ENCODE measurements around the gene SLC24A3.

Gene SLC24A3

DNA sequence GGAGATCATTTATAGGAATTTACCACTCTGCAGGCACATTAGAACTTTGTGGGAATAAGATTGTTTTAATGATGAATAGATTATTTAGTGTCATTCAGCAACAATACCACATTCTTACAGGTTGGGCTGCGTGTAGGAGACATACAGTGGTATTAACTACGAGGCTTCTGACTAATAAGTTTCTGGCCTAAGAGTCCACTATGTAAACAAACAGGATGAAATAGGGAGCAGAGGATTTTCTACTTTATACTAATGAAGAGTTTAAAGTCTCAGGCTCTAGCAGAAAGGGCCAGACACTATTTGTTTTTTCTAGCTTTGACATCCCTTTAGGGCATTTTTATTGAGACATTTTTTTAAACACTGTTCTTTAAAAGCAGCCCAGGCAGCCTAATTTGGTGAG lies 75.6 kb downstream of the SLC24A3 start:
- Histone ChIP-seq H3K9me3 (ENCODE audit: low read length) (no peaks in the 10 kb centered on the region), H3K4me3 (ENCODE audit: low read length) (no peak overlapping the region), H3K36me3 (ENCODE audit: insufficient read depth, low read length) (no peaks in the 10 kb centered on the region), H2AFZ (ENCODE audit: low read depth, low read length) (no peak overlapping the region), H3K27me3 (ENCODE audit: insufficient read depth, low read length) (peaks cover 2% of the 10 kb centered on the region), H3K4me1 (ENCODE audit: insufficient read depth, low read length) (no peaks in the 10 kb centered on the region)

DNA sequence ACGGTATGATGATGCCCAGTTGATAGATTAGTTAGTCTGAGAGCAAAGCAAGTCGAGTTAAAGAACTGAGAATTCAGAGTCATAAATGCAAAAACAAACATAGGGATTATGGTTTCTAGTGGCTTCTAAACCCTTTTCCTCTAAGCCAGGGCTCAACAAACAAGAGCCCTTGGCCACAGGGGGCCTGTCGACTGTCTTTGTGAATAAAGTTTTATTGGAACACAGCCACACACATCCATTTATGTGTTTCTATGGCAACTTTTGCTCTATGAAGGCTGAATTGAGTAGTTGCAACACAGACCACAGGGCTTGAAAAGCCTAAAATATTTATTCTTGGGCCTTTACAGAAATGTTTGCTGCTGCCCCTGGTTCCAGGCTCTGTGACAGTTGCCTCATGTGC lies 76.2 kb downstream of the SLC24A3 start:
- Histone ChIP-seq H3K4me1 (ENCODE audit: insufficient read depth, low read length) (no peaks in the 10 kb centered on the region), H2AFZ (ENCODE audit: low read depth, low read length) (no peak overlapping the region), H3K36me3 (ENCODE audit: insufficient read depth, low read length) (no peaks in the 10 kb centered on the region), H3K9me3 (ENCODE audit: low read length) (no peaks in the 10 kb centered on the region), H3K27me3 (ENCODE audit: insufficient read depth, low read length) (peaks cover 2% of the 10 kb centered on the region), H3K4me3 (ENCODE audit: low read length) (no peak overlapping the region)

DNA sequence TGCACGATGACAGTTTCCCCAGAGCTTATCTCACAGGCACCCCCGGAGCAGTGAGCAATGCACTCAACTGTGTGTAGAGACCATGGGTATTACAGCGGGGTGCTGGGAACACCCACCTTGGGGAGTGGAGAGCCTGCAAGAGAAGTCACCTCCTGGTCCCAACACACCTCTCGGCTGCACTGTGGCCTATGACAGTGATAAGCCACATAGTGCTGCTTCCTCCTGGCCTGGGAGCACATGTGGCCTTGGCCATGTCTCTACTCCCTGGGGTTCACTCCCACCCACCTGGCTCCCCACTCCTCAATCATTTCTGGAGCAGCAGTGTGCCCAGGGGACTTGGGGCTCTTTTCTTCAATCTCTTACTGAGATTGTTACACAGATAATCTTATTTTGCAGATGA lies 77.0 kb downstream of the SLC24A3 start:
- Histone ChIP-seq H3K27me3 (ENCODE audit: insufficient read depth, low read length) (peaks cover 2% of the 10 kb centered on the region), H3K4me1 (ENCODE audit: insufficient read depth, low read length) (no peaks in the 10 kb centered on the region), H3K9me3 (ENCODE audit: low read length) (no peaks in the 10 kb centered on the region), H3K4me3 (ENCODE audit: low read length) (no peak overlapping the region), H3K36me3 (ENCODE audit: insufficient read depth, low read length) (no peaks in the 10 kb centered on the region), H2AFZ (ENCODE audit: low read depth, low read length) (no peak overlapping the region)

DNA sequence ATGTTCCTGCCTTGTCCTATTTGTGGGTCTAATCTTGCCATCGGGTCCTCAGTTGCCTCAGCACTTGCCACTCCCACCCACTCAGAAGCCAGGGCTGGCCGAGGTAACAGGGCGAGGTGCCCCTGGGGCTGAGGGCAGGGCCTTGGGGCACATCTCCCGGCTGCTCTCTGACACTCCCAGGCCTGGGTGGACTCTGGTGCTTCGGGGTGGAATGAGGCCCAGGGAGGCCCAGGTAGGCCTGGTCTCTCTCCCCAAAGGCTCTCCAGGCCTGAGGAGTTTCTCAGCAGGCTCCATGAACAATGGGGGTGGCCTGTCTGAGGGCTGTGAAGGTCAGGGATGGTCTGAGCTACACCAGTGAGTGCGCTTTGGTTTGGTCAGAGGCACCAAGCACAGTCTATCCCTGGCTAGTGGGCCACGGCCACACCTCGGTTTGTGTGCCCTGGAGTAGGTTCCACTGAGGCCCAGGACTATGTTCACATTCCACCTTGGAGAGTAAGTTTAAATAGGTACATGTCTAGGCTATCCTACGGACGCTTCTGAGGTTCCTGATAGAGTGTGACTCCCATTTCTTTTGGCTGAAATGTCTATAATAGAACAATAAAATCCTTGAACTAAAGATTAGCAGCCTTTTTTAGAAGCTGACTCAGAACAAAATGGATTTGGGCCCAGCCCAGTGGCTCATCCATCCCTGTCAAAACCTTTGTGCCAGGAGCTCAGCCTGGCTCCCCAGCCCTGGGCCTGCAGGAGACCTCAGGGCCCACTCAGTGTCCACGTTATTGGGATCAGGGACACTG lies 78.8 kb downstream of the SLC24A3 start:
- H2AFZ ChIP-seq (ENCODE audit: low read depth, low read length), result no peak overlapping the region
- no peaks in the 10 kb centered on the region for H3K4me1 ChIP-seq (ENCODE audit: insufficient read depth, low read length)
- no peak overlapping the region for H3K4me3 ChIP-seq (ENCODE audit: low read length)
- no peaks in the 10 kb centered on the region for H3K36me3 ChIP-seq (ENCODE audit: insufficient read depth, low read length)
- H3K9me3 ChIP-seq (ENCODE audit: low read length), result no peaks in the 10 kb centered on the region
- H3K27me3 ChIP-seq (ENCODE audit: insufficient read depth, low read length), result peaks cover 2% of the 10 kb centered on the region

DNA sequence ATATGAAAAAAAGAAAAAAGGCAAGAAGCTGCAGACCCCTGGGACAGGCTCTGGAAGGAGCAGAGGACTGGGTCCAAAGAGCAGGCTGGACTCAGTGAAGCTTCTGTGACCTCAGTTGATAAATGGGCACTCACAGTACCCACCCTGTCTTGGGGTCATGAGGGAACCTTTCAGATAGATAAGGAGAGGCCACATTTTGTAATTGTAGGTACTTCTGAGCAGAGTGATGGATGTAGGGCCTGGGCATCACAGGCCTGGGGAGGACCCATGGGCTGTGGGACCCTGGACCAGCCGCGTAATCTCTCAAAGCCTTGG lies 79.3 kb downstream of the SLC24A3 start:
- Histone ChIP-seq H3K27me3 (ENCODE audit: insufficient read depth, low read length) (peaks cover 2% of the 10 kb centered on the region), H2AFZ (ENCODE audit: low read depth, low read length) (no peak overlapping the region), H3K4me1 (ENCODE audit: insufficient read depth, low read length) (no peaks in the 10 kb centered on the region), H3K9me3 (ENCODE audit: low read length) (no peaks in the 10 kb centered on the region), H3K4me3 (ENCODE audit: low read length) (no peak overlapping the region), H3K36me3 (ENCODE audit: insufficient read depth, low read length) (no peaks in the 10 kb centered on the region)

DNA sequence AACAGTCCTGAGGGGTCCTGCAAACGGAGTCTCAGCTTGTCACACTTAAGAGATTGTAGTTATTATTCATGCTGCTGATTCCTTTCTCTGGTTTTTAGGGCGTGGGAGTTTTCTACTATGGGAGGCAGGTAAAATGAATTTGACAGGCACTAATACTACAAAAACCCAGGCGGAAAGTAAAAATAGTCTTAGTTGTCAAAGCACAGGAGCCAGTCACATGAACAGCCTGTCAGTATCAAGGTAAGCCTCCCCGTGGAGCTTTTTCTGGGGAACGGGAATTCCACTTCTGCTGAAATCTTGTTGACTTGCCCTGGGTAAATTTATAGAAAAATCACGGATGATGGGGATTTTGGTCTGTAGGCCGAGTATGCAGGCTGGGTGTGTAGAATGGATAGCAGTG lies 79.8 kb downstream of the SLC24A3 start:
- H2AFZ ChIP-seq (ENCODE audit: low read depth, low read length), result no peak overlapping the region
- H3K4me3 ChIP-seq (ENCODE audit: low read length), result no peak overlapping the region
- no peaks in the 10 kb centered on the region for H3K36me3 ChIP-seq (ENCODE audit: insufficient read depth, low read length)
- H3K27me3 ChIP-seq (ENCODE audit: insufficient read depth, low read length), result peaks cover 2% of the 10 kb centered on the region
- H3K9me3 ChIP-seq (ENCODE audit: low read length), result no peaks in the 10 kb centered on the region
- H3K4me1 ChIP-seq (ENCODE audit: insufficient read depth, low read length), result no peaks in the 10 kb centered on the region

DNA sequence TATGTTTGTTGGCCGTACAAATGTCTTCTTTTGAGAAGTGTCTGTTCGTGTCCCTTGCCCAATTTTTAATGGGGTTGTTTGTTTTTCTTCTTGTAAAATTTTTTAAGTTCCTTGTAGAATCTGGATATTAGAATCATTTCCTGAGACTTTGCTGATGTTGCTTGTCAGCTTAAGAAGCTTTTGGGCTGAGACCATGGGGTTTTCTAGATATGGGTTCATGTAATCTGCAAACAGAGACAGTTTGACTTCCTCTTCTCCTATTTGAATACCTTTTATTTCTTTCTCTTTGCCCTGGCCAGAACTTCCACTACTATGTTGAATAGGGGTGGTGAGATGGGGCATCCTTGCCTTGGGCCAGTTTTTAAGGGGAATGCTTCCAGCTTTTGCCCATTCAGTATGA lies 82.6 kb downstream of the SLC24A3 start:
- H2AFZ ChIP-seq (ENCODE audit: low read depth, low read length), result no peak overlapping the region
- H3K9me3 ChIP-seq (ENCODE audit: low read length), result no peaks in the 10 kb centered on the region
- H3K4me3 ChIP-seq (ENCODE audit: low read length), result no peak overlapping the region
- peaks cover 2% of the 10 kb centered on the region for H3K27me3 ChIP-seq (ENCODE audit: insufficient read depth, low read length)
- H3K36me3 ChIP-seq (ENCODE audit: insufficient read depth, low read length), result no peaks in the 10 kb centered on the region
- no peaks in the 10 kb centered on the region for H3K4me1 ChIP-seq (ENCODE audit: insufficient read depth, low read length)

DNA sequence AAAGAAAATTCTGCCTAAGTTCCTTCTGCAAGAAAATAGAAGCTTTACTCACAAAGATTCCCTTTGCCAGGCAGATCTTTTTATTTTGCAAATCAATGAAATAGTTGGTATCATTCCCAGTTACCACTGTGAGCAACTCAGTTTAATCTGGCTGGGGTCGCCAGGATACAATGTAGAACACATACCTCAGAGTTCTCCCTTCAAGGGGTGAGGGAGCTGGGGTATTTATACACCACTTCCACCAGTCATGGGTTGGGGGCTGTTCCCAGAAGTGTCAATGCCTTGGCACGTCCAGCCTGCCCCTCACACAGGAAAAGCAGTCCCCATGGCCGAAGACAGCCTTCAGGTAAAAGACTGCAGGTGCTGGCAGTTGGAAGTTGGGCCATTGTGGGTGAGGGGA lies 86.2 kb downstream of the SLC24A3 start:
- H3K27me3 ChIP-seq (ENCODE audit: insufficient read depth, low read length), result no peaks in the 10 kb centered on the region
- no peaks in the 10 kb centered on the region for H3K9me3 ChIP-seq (ENCODE audit: low read length)
- H3K4me1 ChIP-seq (ENCODE audit: insufficient read depth, low read length), result no peaks in the 10 kb centered on the region
- H3K4me3 ChIP-seq (ENCODE audit: low read length), result no peak overlapping the region
- H2AFZ ChIP-seq (ENCODE audit: low read depth, low read length), result no peak overlapping the region
- no peaks in the 10 kb centered on the region for H3K36me3 ChIP-seq (ENCODE audit: insufficient read depth, low read length)

DNA sequence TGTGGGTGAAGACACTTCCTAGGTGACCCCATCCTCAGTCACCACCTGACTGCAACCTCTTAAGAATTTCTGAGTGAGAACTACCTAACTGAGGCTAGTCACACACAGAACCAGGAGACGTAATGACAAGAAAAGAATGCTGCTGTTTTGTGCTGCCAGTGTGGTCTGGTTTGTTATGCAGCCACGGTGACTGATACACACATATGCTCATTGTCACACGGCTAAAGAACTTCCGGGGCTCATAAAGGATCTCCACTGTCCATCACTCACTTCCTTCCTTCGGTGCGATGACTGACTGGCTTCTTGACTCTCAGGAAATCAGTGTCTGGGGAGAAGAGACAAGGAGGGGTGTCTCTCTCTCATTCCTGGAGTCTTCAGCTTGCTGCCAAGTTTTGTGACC lies 88.0 kb downstream of the SLC24A3 start:
- no peak overlapping the region for H3K4me3 ChIP-seq (ENCODE audit: low read length)
- no peaks in the 10 kb centered on the region for H3K9me3 ChIP-seq (ENCODE audit: low read length)
- no peaks in the 10 kb centered on the region for H3K36me3 ChIP-seq (ENCODE audit: insufficient read depth, low read length)
- H2AFZ ChIP-seq (ENCODE audit: low read depth, low read length), result no peak overlapping the region
- no peaks in the 10 kb centered on the region for H3K4me1 ChIP-seq (ENCODE audit: insufficient read depth, low read length)
- H3K27me3 ChIP-seq (ENCODE audit: insufficient read depth, low read length), result no peaks in the 10 kb centered on the region

DNA sequence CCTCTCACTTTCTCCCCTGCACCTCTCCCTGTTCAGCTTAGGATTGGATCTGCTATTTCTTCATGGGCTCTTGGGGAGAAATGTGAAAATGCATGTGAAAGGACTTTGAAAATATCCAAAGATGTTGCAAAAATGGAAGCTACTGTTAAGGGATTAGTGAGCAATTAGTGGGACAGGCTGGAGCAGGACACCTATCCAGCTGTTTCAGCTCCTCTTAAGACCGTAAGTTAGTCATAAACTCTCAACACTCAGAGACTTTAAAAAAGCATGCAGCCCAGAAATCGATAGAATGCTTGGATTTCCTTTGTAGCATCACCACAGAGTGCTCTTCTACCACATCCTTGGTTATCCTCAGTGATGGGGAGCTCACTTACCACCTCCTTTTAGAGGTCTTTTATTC lies 88.7 kb downstream of the SLC24A3 start:
- Histone ChIP-seq H2AFZ (ENCODE audit: low read depth, low read length) (no peak overlapping the region), H3K4me3 (ENCODE audit: low read length) (no peak overlapping the region), H3K27me3 (ENCODE audit: insufficient read depth, low read length) (no peaks in the 10 kb centered on the region), H3K36me3 (ENCODE audit: insufficient read depth, low read length) (no peaks in the 10 kb centered on the region), H3K9me3 (ENCODE audit: low read length) (no peaks in the 10 kb centered on the region), H3K4me1 (ENCODE audit: insufficient read depth, low read length) (no peaks in the 10 kb centered on the region)

DNA sequence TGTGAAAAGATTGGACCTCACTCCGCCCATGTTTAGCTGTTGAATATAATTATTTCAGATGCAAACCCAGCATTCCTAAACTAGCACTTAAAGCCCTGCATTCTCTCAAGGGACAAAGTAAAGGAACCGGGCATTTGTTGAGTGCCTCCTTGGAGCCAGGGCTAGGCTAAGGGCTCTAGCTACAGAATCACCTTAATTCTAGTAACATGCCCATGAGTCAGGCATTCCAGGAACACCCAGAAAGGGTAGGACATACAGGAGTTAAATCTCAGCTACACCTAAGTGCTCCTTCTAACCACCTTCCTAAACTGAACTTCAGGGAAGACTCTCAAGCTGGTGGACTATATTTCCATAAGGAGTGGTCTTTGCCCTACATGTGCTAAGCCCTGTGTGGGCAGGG lies 89.4 kb downstream of the SLC24A3 start:
- H3K4me3 ChIP-seq (ENCODE audit: low read length), result no peak overlapping the region
- H3K9me3 ChIP-seq (ENCODE audit: low read length), result no peaks in the 10 kb centered on the region
- H3K27me3 ChIP-seq (ENCODE audit: insufficient read depth, low read length), result no peaks in the 10 kb centered on the region
- H2AFZ ChIP-seq (ENCODE audit: low read depth, low read length), result no peak overlapping the region
- H3K36me3 ChIP-seq (ENCODE audit: insufficient read depth, low read length), result no peaks in the 10 kb centered on the region
- H3K4me1 ChIP-seq (ENCODE audit: insufficient read depth, low read length), result no peaks in the 10 kb centered on the region

DNA sequence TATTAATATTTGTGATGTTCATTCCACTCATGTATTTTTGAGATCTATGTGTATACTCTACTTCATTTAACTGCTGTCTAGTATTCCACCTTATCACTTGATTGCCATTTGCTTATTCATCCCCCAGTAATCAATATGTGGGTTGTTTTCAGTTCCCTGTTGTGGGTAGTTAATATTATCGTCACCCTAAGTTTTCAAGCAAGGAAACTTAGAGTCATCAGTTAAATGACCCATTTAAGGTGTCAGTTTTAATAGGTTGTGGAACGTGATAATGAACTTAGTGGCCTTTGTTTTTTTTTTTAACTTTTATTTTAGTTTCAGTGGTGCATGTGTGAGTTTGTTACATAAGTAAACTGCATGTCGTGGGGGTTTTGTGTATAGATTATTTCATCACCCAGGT lies 90.3 kb downstream of the SLC24A3 start:
- Histone ChIP-seq H3K4me1 (ENCODE audit: insufficient read depth, low read length) (no peaks in the 10 kb centered on the region), H3K4me3 (ENCODE audit: low read length) (no peak overlapping the region)

DNA sequence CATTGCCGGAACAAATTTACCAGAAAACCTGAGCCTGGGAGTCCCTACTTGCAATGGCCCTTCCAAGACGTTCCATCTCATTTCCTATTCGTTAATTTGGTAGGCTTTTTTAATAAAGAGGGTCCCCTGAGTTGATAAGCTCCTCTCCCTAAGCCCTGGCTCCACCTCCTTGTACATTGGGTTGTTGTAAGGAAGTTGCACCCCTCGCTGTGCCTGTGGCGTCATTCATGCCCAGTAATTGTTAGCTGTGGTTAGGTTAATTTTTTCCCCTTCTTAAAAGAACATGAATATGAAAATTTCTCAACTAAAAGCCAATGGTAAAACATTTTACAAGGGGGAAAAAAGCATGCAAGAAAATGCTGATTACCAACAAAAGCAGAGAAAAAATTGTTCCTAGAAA lies 91.9 kb downstream of the SLC24A3 start:
- Histone ChIP-seq H3K4me1 (ENCODE audit: insufficient read depth, low read length) (no peaks in the 10 kb centered on the region), H2AFZ (ENCODE audit: low read depth, low read length) (no peak overlapping the region), H3K4me3 (ENCODE audit: low read length) (no peak overlapping the region), H3K27me3 (ENCODE audit: insufficient read depth, low read length) (no peaks in the 10 kb centered on the region), H3K9me3 (ENCODE audit: low read length) (no peaks in the 10 kb centered on the region), H3K36me3 (ENCODE audit: insufficient read depth, low read length) (no peaks in the 10 kb centered on the region)

More for the DNA sequence above, 90.3 kb downstream of the SLC24A3 start:
- Histone ChIP-seq H2AFZ (ENCODE audit: low read depth, low read length) (no peak overlapping the region), H3K36me3 (ENCODE audit: insufficient read depth, low read length) (no peaks in the 10 kb centered on the region), H3K9me3 (ENCODE audit: low read length) (no peaks in the 10 kb centered on the region), H3K27me3 (ENCODE audit: insufficient read depth, low read length) (no peaks in the 10 kb centered on the region)

DNA sequence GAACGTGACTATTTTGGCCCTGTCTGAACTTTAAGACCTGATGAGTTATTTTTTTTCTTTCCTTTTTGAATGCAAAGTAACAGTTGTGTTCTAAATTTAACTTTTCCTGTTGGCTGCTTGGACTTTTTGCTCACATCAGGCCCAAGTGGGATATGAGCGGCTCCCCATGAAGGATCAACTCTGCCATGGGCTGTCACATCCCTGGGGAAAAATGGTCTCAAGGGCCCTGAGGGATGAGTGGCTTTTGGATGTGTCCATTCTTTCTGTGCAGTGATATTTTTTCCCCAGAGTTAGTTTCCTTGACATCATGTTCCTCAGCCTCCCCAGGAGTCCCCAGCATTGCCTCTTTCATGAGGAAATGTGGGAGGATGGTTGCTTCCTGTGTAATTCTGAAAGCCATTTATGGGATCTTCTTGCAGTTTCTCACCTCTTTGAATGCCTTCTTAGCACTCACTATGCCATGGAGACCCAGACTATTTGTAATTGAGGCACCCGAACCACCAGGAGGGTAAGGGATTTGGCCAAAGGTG lies 92.5 kb downstream of the SLC24A3 start:
- H3K4me3 ChIP-seq (ENCODE audit: low read length), result no peak overlapping the region
- no peaks in the 10 kb centered on the region for H3K27me3 ChIP-seq (ENCODE audit: insufficient read depth, low read length)
- no peaks in the 10 kb centered on the region for H3K9me3 ChIP-seq (ENCODE audit: low read length)
- H3K4me1 ChIP-seq (ENCODE audit: insufficient read depth, low read length), result no peaks in the 10 kb centered on the region
- H2AFZ ChIP-seq (ENCODE audit: low read depth, low read length), result no peak overlapping the region
- H3K36me3 ChIP-seq (ENCODE audit: insufficient read depth, low read length), result no peaks in the 10 kb centered on the region
